Measurements from ENCODE around the gene DLGAP4.

- TF ChIP-seq CTCF (IDR thresholded peaks at IDR 0.05 in 8 of 11, conservative IDR thresholded peaks at IDR 0.05 in 3 of 11) (no peak), POLR2A (IDR thresholded peaks at IDR 0.05) (no peak)
Measured at GRCh38 chr20:36385503-36385902, 79.4 kb downstream of the DLGAP4 start.
